Stimulated activated CD4-positive, alpha-beta T cell treated with anti-CD3 and anti-CD28 coated beads, Interleukin-12 subunit alpha, Interleukin-12 subunit beta, amount 100 ng/mL, for 24 hours (primary cell): ENCODE results near the gene ITPKB.
"Not testable (repeated sequence)": the region's sequence is repeated elsewhere in the genome, so short reads cannot be mapped to it uniquely, and the experiment has no call there.

Source experiments
- DNase-seq, 2 experiments: peaks; one replicate each; pipeline ENCODE4 v3.0.0-alpha.2; 2020; ENCODE audit warnings: low read depth in 2 of 2

Gene ITPKB

GRCh38 chr1:226738995-226739695 lies at the start of gene ITPKB:
TSS of gene ITPKB (minus strand) at chr1:226739282. CDS start at chr1:226737458, 1,824 bp downstream.
- DNase-seq = no peak

GRCh38 chr1:226787638-226788037 lies 48.6 kb upstream of the ITPKB start:
- no peak for DNase-seq

GRCh38 chr1:226787071-226787470 lies 48.0 kb upstream of the ITPKB start:
- DNase-seq = no peak

- DNase-seq = no peak
These were observed 47.5 kb upstream of the ITPKB start for GRCh38 chr1:226786550-226786949.

GRCh38 chr1:226785805-226786204 lies 46.7 kb upstream of the ITPKB start:
- DNase-seq = no peak

- DNase-seq = no peak
These were observed 45.3 kb upstream of the ITPKB start for GRCh38 chr1:226784081-226785049.

GRCh38 chr1:226782845-226783601 lies 43.9 kb upstream of the ITPKB start:
- no peak for DNase-seq

- DNase-seq = no peak
These were observed 43.0 kb upstream of the ITPKB start for GRCh38 chr1:226781937-226782609.

GRCh38 chr1:226779561-226779960 lies 40.5 kb upstream of the ITPKB start:
- no peak for DNase-seq

GRCh38 chr1:226778657-226779058 lies 39.6 kb upstream of the ITPKB start:
- no peak for DNase-seq

- DNase-seq = no peak
These were observed 37.9 kb upstream of the ITPKB start for GRCh38 chr1:226776975-226777374.

- no peak for DNase-seq
These were observed 37.0 kb upstream of the ITPKB start for GRCh38 chr1:226776066-226776465.

- no peak for DNase-seq
These were observed 33.5 kb upstream of the ITPKB start for GRCh38 chr1:226772446-226773139.

- DNase-seq = not testable (repeated sequence)
These were observed 28.1 kb upstream of the ITPKB start for GRCh38 chr1:226767170-226767569.

GRCh38 chr1:226766565-226766964 lies 27.5 kb upstream of the ITPKB start:
- DNase-seq = no peak

- DNase-seq = no peak
These were observed 25.5 kb upstream of the ITPKB start for GRCh38 chr1:226764533-226764932.

- DNase-seq = peak in 1 of 2 experiments; percentile 33
These were observed 24.8 kb upstream of the ITPKB start for GRCh38 chr1:226763905-226764264.

GRCh38 chr1:226762988-226763904 lies 24.2 kb upstream of the ITPKB start:
- DNase-seq = no peak

- DNase-seq = no peak
These were observed 23.0 kb upstream of the ITPKB start for GRCh38 chr1:226762055-226762454.

- DNase-seq = no peak
These were observed 22.2 kb upstream of the ITPKB start for GRCh38 chr1:226761322-226761721.
